G401 (cell line): ENCODE data around the gene HOXB3. TPM values are rescaled to one million over a fixed set of nuclear protein-coding genes. Genes with fewer than 3 reads are reported as not detected.

Experiments used
- DNase-seq: peaks from one replicate; pipeline ENCODE4 v3.0.0-alpha.2; 2015; ENCODE audit warnings: low spot score
- in situ Hi-C: cut with HindIII; loops from 2 replicates; pipeline ENCODE4 v1.10.0; 2016; ENCODE audit warnings: low sequenced_read_pairs, mixed read lengths
- total RNA-seq: library from RNA; depleted of rRNA; stranded (reverse); fragments of >200 nt; shearing (Covaris generic); gene quantifications from 2 replicates; pipeline ENCODE4 v1.2.3, GENCODE V29; 2014

Gene HOXB3
- total RNA-seq, 1 experiment from 2014 or later: 12.0 TPM

DNA sequence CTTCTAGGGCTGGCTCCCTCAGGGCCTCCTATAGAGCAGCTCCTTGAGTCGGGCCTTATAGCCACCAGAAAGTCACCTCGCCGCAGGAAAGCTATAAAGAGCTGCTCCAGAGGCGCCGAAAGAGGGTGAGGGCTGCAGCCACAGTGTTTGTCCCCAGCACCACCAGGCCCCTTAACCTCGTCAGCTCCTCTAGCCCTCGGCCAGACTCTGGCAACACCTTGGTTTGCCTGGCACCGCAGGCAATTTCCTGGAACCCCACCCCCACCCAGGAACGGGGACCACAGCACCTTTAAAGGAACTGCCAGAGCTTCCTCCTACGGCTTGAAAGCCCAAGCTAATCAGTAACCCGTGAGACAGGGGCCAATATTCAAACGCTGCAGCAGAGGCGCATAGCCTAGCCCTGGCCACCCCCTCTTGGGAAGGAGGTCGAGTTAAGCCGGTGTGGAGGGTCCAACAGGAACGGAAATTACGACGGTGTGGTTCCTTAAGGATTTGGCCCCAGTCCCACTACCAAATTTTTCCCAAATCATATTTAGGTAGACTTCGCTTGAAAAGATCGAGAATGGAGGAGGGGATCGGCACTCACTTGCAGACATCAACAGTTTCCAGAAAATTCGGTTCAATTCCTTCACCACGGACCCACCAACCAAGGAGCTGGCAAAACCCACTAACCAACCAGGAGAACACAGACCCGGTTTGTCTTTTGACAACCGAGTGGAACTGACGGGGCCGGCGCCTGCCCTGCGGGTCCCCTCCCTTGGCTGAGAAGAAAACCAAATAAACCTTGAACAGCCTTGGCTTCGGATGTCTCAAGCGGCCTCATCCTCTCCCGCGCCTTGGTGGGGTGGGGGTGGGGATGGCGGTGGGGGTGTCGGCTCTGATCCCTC is 11.7 kb upstream of the HOXB3 start:
- no peak for DNase-seq
- in situ Hi-C loops: no loop called here

DNA sequence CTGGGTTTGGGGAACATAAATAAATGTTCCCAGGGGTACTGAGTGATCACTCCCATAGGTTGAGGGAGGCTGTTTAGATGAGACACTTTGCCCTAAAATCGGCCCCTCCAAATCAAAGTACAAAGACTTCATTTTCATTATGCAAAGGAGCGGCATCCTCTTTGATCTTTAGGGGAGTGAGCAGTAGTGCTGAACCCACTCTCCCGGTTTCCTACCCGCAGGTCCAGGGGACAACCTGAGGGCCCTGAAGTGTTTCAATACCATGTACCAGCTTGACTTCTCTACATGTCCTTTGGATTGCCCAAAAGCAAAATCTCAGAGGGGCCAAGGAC is 11.1 kb upstream of the HOXB3 start:
- no peak for DNase-seq
- in situ Hi-C loops: no loop called here

DNA sequence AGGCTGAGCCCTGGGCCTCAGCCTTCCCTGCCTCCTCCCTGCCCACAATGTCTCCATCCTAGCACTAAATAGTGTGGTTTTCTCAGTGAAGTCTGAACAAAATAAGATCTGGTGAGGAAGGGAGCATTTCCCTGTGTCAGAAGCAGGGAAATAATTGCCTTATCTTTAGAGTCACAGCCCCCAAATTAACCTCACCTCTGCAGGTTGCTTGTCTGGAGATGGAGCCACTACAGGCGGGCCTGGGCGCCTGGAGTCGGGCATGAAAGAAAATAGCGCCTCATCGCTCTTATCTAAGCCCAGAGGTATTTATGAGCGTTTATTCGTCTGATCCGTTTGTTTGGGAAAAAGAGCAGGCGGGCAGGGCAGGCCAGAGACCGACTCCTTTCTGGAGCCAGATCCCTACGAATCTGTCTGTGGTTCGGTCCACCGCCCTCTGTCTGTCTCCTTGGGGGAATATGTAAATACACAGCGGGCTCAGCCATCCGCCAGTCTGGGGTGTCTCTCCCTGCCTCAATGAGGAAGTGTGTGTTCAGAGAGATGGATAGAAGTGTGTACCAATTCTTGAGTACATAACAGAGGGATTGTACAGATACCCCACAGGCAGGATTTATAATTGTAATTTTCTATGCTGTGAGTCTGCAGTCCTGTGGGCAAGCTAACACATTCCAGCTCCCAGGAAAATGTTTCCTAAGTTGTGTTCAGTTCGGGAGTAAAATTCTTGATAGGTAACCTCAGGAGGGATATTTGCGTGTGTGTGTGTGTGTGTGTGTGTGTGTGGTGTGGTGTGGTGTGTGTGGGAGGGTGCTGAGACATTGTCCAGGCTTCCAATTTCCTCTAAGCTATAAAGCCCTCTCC is 10.4 kb upstream of the HOXB3 start:
- no peak for DNase-seq
- in situ Hi-C loops: no loop called here

DNA sequence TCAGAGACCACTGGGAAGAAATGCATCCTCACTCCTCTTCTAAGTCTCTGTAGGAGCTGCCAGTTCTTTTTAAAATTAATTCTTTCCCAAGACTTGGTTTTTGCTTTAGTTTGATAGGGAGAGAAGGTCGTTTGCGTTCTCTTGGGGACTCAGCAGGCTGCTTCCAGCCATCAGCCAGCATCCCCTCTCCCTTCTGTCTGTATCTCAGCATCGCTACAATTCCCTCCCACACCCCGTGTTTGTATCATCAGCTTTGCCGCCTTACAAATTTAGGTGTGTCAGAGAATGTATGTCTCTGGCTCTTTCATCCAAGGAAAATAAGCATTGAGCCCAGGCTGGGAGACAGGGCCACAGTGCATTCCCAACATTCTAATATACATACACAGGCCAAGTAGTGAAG is 9.3 kb upstream of the HOXB3 start:
- no peak for DNase-seq
- in situ Hi-C loops: no loop called here

DNA sequence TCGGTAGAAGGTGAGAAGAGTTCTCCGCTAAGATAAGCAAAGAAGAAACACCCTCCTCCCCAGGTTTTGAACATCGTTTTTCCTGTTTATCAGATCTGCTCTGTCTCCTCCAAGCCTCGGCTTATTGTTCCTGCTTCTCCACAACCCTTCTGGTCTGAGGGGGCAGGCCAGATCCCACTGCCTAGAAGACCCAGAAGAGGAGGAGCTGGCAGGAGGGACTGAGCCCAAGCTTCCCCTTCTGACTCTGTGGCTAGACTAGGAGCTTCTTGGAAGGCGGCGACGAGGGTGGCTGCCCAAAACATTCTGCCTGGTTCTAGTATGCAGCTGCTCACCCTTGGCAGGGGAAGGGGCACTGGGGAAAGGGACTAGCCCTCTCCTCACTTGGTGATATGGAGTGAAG is 8.7 kb upstream of the HOXB3 start:
- in situ Hi-C loops: no loop called here
- DNase-seq: no peak

GRCh38 chr17:48597778-48598631 is 8.0 kb upstream of the HOXB3 start:
- in situ Hi-C loops: no loop called here
- DNase-seq: no peak

GRCh38 chr17:48597528-48597777 is 7.4 kb upstream of the HOXB3 start:
- in situ Hi-C loops: no loop called here
- DNase-seq: no peak

GRCh38 chr17:48596735-48597527 is 6.9 kb upstream of the HOXB3 start:
- no peak for DNase-seq
- in situ Hi-C loops: no loop called here

GRCh38 chr17:48596000-48596734 is 6.1 kb upstream of the HOXB3 start:
- in situ Hi-C loops: no loop called here
- DNase-seq: no peak

DNA sequence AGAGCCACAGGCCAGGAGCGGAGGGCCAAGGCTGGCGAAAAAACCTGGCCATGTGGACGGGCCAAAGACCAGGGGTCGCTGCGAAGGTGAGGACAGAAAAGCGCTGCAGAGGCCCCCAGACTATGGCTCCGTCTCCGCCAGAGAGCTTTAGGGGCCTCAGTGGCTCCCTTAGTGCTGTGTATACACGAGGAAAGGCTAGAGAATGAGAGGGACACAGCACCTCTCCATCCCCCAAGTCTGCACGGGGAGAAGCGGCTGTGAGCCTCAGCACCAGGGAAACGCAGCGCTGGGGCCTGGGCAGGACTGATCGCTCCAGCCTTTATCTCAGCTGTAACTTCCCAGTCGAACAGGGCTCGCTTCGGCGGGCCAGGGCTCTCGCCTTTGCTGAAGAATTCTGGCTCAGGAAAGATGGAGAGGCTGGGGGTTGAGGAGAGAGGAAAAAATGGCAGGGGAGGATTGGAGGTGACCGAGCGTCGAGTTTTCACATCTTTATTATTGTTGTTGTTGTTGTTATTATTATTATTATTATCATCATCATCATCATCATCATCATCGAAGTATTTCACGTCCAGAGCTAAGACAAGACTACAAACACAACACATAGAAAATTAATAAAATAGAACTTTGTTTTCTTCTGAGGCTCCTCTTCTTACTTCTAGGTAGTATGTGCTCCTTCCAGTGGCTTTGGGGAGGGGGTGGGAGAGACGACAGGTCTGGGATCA is 5.4 kb upstream of the HOXB3 start:
- no peak for DNase-seq
- in situ Hi-C loops: no loop called here

GRCh38 chr17:48594538-48595277 is 4.7 kb upstream of the HOXB3 start:
- DNase-seq: no peak
- in situ Hi-C loops: no loop called here

DNA sequence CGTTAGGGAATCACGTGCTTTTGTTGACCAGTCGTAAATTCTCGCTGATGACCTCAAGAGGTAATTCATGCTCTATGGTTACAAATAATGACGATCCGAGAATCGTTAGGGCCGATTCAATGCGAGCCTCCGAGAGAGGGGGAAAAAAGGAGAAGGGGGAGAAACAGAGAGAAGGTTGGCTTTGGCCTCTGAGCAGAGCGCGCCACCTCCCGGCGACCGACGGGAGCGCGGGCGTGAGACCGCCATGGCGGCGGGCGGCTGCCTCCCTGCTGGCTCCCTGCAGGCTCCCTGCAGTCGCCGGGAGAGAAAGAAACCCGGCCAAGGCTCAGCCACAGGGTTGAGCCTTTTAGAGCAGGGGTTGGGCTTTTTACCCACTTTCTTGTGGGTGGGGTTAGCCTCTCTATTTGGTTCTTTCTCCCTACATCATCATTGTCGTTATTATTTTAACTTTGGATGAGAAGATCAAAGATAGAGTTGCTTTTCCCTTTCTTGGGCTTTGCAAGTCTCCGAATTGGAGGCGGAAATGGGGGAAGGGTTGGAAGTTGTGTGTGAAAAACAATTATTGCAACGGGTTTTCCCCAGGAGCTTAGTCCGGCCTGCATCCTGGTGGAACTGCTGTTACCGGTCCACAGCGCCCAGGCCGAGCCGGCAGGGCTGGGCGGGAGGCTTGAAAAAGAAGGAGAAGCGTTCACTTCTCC is 3.9 kb upstream of the HOXB3 start:
- in situ Hi-C loops: no loop called here
- no peak for DNase-seq

DNA sequence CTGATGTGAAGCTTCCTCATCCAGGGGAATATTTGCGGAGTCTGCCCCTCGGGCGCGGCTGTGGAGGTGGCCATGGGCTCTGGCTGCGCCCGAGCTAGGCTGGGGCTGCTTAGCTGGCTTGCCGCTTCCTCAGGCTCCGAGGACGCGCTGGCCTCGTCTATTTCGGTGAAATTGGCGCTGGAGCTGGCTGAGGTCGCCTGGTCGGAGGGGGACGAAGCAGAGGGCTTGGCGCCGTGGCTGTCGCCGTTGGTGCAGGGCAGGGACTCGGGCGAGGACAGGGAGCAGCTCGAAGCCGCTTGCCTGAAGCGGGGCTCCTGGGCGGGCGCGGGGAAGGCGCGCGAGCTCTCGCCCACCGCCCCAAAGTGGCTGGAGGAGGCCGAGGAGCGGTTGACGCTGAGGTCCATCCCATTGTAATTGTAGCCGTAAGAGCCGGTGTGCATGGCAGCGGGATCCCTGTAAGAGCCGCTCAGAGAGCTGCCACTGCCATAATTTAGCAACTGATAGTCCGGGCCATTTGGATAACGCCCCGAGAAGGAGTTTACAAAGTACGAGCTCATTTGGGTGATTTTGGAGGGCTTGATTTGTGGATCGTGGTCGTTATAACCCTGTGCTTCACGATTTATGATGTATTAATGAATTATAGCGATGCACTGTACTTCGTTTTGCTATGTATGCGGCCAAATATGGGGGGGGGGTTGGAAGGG is 3.2 kb upstream of the HOXB3 start, which contains the start of gene HOXB5:
Gene HOXB5 (minus strand): TSS at position 654 of the 704 bp plus-strand sequence. CDS start 97 bp downstream, at position 557.
- DNase-seq: no peak
- in situ Hi-C loops: no loop called here

DNA sequence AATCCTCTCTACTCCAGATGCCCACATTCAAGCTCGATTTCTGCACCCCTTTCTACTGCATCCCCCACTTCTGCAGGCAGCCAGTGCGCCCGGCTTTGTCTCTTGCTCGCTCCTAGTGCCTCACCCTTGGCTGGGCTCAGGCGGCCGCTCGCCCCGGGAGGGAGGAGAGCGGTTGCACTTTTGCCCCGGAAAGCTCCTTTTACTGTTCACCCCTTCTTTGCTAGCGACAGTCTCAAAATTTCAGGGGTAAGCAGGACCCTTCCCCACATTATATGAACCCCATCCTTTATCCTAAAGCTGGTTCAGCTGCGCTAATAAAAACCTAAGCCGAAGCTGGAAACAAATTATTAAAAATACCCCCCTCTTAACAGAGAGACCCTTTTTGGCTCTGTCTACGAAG is 2.5 kb upstream of the HOXB3 start:
- in situ Hi-C loops: no loop called here
- no peak for DNase-seq

DNA sequence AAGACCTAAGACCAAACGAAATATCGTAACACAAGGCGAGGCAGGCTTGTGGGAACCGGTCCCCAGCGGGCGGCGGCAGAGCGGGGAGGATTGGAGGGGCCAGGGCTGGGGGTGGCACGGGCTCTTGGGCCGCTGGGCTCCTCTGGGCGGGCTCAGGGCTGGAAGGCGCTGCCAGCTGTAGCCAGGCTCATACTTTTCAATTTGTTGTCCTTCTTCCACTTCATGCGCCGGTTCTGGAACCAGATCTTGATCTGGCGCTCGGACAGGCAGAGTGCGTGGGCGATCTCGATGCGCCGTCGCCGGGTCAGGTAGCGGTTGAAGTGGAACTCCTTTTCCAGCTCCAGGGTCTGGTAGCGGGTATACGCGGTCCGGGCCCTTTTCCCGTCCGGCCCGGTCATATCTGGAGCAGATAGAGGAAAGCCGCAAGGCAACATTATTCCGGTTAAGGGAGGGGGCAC is 2.0 kb upstream of the HOXB3 start:
- in situ Hi-C loops: no loop called here
- DNase-seq: no peak
